Daoy (cell line): ENCODE data around the gene PPP2R2C. TPM values are rescaled to one million over a fixed set of nuclear protein-coding genes. Genes with fewer than 3 reads are reported as not detected.

Source experiments
- DNase-seq: peaks from one replicate; pipeline ENCODE4 v3.0.0-alpha.2; 2015; ENCODE audit warnings: low read depth
- total RNA-seq: library from RNA; depleted of rRNA; stranded (reverse); fragments of >200 nt; shearing (Covaris generic); gene quantifications from 2 replicates; pipeline ENCODE4 v1.2.3, GENCODE V29; 2014

The PPP2R2C gene
- total RNA-seq, 1 experiment from 2014 or later, result 0.86 TPM

GRCh38 chr4:6291784-6292297 is 180.6 kb downstream of the PPP2R2C start:
- no peak for DNase-seq

DNA sequence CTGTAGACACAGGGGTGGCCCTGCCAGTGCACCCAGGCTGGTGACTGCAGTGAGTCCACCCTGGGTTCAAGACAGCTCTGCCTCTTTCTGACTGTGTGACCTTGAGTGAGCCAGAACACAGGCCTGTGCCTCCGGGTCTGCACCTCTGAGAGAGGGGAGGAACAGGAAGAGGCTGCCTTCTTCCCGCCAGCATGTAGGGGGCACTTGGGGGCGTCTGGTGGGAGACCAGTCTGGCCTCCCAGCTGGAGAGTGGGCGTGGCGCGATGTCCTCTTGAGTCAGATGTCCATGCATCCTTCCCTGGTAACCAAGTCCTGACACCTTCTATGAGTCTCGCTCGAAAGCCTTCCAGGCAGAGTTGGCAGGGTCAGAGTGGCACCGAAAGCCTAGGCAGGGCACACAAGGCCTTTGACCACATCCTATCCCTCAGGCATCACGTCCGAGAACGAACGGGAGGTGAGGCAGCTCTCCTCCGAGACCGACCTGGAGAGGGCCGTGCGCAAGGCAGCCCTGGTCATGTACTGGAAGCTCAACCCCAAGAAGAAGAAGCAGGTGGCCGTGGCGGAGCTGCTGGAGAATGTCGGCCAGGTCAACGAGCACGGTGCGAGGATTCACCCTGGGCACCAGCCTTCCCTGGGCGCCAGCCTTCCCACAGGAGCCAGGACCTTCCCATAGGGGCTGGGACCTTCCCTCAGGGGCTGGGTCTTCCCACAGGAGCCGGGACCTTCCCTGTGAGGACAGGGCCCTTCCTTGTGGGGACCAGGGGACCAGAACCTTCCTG is 181.5 kb downstream of the PPP2R2C start:
- no peak for DNase-seq

DNA sequence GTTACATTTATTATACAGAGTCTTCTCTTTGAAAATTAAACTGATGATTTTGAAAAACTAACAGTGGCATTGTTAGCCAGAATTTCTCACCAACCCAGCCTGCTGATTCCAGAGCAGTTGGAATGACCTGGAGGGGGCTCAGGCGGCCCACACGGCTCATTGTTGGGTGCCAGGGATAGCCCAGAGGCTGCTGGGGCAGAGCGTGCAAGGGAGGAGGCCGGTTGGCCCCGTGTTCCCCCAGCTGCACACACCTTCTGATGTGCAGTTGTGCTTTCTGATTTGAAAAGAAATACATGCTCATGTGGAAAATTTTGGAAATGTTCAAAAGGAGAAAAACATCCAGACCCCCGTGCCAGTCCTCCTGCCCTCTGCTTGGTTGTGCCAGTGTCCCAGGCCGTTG is 182.2 kb downstream of the PPP2R2C start:
- no peak for DNase-seq

DNA sequence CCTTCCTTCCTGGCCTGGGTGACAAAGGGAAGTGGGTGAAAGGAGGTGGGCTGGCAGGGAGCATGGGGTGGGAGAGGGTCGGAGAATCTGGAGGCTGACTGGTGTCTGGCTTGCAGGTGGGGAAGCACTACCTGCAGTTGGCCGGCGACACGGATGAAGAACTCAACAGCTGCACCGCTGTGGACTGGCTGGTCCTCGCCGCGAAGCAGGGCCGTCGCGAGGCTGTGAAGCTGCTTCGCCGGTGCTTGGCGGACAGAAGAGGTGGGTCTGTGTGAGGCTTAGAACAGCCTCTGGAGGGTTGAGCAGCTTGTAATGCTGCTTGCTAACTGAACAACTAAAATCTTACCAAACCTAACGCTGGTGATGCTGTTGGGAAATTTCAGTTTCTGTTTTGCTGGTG is 183.5 kb downstream of the PPP2R2C start:
- DNase-seq, result no peak

GRCh38 chr4:6288342-6288741 is 184.1 kb downstream of the PPP2R2C start:
- no peak for DNase-seq

DNA sequence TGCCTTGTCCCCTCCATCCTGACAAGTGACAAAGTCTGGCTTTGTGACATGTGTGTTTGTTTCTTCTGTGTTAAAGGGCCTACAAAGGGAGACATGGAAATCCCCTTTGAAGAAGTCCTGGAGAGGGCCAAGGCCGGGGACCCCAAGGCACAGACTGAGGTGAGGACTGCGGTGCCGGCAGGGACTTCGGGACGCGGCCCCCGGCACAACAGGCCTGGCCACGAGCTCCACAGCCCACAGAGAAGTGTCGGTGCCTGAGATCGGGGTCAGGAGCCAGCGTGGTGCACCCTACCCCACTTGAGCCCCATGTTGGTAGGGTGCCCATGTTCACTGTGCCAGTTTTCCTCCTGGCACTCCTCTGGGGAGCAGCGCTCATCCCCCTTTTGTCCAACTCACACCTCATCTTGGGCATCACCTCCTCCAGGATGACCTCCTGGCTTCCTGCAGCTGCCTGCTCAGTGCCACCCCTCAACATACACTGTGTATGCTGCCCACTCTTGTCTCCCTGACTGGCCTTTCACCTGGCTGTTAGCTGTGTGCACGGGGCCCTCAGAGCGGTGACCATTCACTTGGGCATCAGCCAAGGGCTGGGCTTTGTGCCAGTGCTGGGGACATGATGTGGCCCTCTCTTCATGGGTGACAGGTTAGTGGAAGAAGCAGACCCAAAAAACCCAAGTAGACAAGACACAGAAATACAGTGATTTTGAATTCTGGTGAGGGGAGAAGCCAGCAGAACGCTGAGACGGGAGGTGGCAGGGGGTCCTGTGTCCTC is 185.2 kb downstream of the PPP2R2C start:
- DNase-seq, result no peak

- DNase-seq, result no peak
These were observed 189.1 kb downstream of the PPP2R2C start for GRCh38 chr4:6283282-6283681.

DNA sequence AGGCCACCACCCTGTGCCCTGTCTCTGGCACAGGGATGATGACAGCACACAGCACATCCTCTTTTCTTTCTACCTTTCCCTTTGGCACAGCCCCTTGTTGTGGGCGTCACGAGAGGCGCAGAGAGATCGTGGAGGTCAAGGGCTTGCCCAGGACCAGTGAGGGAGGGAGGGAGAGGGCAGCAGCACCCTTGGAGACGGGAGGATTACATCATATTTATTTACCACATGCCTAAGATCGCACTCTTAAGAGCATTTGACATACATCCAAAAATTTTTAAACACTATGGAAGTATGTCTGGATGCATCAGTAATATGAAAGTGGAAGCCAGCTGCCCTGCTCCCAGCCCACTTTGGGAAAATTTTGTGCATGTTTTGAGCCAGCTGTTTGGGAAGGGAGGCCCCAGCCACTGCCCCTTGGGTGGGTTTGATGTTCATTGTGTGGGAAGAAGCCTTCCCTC is 190.1 kb downstream of the PPP2R2C start:
- no peak for DNase-seq

DNA sequence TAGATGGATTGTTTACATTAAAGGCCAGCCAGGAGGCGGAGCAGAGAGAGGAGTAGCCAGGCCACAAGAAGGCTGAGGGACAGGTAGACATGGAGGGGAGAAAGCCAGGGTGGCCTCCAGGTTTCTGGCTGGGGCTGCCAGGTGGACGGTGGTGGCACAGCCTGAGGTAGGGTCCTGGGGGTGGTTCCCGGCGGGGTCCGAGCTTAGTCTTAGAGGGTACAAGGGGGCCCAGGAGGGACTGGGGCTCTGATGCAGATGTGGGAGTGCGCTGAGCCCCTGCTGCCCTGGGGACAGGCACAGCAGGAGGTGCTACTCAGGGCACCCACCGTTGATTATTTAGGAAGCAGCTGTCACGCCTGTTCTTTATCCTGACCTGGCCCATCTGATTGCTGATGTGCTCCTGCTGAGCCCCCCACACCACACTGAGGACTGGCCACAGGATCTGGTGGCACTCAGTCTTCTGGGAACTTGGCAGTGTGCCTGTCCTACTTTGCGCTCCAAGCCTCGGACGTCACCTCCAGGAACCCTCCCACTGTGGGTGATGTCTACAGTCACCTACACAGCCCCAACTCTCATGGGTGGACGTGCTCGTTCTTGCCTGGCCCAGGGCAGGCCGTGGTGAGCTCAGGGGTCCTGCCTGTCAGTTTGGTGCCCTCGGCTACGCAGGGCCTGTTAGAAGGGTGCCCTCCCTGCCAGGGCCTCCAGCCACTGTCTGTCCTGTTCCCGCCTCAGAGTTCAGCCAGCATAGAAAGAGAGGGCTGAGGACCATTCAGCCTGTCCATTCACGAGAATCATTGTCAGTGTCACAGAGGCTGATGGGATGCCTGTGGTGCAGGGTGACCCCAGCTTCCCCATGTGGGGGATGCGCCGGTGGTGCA is 190.7 kb downstream of the PPP2R2C start:
- DNase-seq, result no peak

GRCh38 chr4:6280365-6280996 is 191.9 kb downstream of the PPP2R2C start:
- no peak for DNase-seq

- no peak for DNase-seq
These were observed 192.7 kb downstream of the PPP2R2C start for GRCh38 chr4:6279582-6280289.

- peak; percentile 25 for DNase-seq
These were observed 193.6 kb downstream of the PPP2R2C start for GRCh38 chr4:6278801-6279197.

- DNase-seq, result no peak
These were observed 194.2 kb downstream of the PPP2R2C start for GRCh38 chr4:6277935-6278800.

DNA sequence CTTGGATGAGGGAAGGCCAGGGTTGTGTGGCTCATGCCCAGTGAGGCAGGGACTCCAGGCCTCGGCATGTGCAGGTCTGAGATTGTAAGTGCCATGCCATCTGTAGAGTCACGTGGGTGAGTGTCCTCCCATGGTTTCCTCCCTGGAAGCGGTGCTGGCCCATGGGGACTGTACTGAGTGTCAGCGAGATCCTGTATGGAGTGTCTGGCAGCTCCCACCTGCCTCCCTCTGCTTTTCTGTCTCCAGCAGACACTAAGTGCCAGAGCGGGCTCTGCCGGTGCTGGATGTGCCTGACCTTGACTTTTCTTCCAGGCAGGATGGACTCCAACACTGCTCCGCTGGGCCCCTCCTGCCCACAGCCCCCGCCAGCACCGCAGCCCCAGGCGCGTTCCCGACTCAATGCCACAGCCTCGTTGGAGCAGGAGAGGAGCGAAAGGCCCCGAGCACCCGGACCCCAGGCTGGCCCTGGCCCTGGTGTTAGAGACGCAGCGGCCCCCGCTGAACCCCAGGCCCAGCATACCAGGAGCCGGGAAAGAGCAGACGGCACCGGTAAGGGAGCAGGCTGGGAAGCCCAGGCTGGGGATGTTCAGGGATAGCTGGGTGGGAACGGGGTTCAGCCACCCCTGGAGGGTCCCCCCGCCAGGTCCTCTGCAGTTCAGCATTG is 195.1 kb downstream of the PPP2R2C start:
- DNase-seq, result no peak

DNA sequence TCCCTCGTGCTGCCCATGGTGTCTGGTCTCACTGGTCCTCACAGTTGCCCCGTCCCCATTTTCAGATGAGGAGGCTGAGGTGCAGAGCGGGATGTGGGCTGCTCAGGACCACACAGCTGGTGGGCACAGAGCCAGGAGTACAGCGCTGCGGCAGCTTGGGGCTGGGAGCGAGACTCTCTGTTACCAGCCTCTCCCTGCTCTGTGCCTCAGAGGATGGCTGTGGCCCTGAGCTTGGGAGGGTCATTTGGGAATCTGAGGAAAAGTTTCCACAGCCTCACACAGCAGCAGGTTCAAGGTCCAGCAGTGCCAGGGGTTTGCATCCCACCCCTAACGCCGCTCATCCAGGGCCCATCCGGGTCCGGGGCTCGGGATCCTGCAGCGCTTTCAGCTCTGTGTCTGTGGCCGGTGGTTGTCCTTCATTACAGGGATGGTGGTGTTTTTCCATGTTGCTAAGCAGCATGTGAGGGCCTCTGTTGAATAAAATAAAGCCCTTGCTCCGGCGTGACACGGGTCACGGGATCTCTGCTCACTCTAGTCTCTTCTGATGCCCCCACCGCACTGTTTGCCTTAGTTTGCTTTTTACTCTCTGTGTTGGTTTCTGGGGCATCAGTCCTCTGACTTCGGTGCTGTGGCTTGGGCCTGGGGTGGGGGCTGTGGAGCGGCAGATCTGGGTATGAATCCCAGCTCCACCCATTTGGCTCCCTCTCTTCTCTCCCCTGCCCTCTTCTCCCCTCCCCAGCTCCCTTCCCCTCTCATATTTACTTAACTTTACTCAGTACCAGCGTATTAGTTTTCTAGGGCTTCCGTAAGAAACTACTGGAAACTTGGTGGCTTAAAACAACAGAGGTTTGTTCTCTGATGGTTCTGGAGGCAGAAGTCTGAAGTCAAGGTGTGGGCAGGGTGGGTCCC is 196.3 kb downstream of the PPP2R2C start:
- DNase-seq, result no peak

DNA sequence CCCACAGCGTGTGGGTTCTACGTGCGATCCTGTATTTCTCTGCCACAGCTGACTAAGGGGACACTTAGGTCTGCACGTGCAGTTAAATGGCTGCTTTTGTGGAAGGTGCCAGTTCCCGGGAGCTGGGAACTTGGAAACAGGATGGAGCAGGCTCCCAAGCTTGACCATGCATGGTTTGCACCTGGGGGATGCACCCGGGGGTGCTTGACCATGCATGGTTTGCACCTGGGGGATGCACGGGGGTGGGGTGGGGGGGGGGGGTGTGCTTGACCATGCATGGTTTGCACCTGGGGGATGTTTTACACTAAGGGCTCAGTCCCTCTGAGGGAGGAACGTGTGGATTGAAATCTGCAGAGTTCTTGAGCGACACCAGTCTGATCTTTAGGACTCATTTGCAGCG is 197.1 kb downstream of the PPP2R2C start:
- no peak for DNase-seq

- no peak for DNase-seq
These were observed 198.8 kb downstream of the PPP2R2C start for GRCh38 chr4:6273661-6273990.
